Stimulated activated CD4-positive, alpha-beta T cell treated with anti-CD3 and anti-CD28 coated beads, Interleukin-4, amount 100 ng/mL, for 48 hours (primary cell): ENCODE data around the gene ALKAL2.

ENCODE experiments used
- DNase-seq, 2 donors: peaks; one replicate each; pipeline ENCODE4 v3.0.0-alpha.2; 2020; ENCODE audit warnings: low read depth in 2 of 2

ALKAL2 gene

DNA sequence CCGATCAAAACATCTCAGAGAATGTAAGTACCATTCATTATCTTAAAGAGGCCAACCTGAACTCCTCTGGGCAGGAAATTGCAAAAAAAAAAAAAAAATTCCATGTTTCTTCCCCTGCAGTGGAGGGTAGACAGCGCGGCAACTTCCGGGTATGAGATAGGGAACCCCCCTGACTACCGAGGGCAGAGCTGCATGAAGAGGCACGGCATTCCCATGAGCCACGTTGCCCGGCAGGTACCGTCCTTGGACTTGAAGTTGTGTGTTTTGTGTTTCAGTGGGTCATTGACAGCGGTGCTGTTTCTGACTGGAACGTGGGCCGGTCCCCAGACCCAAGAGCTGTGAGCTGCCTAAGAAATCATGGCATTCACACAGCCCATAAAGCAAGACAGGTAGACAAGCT lies 16.0 kb downstream of the ALKAL2 start:
- DNase-seq = no peak

DNA sequence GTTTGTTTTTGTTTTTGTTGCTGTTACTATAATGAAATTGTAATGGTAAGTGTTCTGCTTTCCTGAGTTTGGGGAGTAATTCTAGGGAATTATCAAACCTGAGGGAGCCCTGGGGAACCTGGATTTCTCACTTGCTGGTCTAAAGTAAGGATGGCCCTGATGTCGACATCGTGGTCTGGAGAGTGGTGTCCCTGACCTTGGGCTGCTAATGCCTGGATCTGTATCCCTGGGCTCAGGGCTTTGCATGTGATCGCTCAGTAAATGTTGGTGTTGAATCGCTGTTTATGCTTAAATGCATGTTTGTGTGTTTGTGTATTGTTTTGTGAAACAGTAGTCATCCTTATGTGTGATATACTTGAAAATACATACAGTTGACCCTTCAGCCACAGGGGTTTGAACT lies 17.0 kb downstream of the ALKAL2 start:
- no peak for DNase-seq

DNA sequence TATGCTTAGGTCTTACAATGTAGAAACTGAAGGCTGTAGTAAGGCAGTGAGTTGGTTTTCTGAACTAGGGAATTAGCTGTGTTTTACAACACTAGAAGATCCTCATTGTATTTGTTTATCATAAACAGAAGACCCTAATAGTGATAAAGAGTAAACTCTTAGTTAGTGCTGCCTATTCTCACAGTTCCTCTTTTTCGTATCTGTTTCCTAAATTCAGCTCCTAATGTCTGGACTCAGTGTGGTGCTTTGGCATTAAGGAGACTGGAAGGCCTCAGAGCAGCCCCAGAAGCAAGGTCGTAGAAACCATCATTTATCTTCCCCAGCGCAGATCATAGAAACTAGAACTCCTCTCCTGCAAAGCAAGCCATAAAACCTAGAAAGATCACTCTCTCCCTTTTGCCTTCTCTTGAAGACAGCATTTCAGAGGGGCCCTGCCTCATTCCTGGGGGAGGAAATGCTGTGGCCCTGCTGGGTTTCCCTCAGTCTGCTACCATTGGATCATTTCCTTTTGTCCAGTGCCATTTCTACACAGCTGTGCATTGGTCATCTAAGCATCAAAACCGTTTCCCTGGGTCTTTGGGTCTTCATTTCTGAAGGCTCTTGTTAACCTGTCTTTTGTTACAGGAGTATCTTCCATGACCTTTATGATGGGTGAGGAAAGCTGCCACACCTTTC lies 18.4 kb downstream of the ALKAL2 start:
- DNase-seq = no peak

DNA sequence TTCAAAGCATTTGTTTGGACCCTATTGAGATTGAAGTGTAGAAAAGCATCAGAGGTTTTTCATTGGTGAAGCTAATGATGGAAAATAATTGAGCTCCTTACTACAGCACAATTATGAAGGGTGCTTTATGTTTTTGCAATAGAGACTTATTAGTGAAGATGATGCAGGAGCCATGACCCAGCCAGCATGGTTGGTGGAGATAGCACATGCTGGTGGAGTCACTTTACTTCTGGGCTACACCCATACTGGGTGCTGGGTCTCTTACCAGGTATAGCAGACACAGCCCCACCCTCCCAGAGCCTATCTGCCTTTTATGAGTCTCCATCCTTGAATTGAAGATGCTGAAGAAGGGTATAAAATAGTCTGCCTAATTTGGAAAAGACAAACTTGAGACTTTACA lies 19.6 kb downstream of the ALKAL2 start:
- DNase-seq = no peak

DNA sequence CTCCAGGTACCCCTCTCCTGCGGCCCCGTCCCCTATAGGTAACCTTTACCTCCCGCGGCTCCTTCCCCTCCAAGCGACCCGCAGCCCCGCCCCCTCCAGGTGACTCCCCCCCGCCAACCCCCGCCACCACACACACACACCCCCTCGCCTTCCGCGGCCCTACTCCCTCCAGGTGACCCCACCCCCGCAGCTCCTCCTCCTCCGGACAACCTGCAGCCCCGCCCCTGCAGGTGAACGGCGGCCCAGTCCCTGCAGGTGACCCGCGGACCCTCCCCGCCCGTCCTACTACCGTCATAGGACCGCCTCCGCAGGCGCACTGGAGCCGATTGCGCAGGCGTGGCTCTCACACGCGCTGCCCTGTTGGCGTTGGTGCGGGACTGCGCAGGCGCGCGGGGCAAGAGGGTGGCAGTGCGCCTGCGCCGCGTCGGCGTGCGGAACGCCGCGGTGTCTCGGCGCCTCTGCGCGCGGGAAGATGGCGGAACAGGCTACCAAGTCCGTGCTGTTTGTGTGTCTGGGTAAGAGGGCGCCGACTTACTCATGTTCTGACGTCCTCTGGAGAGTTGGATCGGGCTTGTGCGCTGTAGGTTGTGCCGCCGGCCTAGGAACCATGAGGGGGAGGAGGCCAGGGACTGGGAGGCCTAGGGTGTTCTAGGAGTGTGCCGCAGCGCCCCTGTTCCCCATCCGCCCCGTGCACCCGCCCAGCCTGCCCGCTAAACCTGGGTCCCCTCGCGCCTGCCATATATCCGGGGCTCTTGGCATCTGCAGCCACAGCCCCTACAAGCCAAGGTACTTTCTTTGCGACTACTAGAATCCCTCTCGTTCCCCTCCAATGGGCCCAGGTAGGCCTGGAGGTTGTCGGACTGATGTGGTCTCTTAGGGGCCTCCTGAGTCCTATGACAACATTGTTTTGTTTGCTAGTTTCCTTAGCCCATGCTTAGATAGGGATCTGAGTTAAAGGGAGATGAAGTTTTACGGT lies 23.1 kb downstream of the ALKAL2 start, which contains the start of gene ACP1:
TSS of gene ACP1 (plus strand) at position 455 of the 976 bp plus-strand sequence. CDS start at position 473, 18 bp downstream.
- peak; percentile 89 to 93 for DNase-seq

DNA sequence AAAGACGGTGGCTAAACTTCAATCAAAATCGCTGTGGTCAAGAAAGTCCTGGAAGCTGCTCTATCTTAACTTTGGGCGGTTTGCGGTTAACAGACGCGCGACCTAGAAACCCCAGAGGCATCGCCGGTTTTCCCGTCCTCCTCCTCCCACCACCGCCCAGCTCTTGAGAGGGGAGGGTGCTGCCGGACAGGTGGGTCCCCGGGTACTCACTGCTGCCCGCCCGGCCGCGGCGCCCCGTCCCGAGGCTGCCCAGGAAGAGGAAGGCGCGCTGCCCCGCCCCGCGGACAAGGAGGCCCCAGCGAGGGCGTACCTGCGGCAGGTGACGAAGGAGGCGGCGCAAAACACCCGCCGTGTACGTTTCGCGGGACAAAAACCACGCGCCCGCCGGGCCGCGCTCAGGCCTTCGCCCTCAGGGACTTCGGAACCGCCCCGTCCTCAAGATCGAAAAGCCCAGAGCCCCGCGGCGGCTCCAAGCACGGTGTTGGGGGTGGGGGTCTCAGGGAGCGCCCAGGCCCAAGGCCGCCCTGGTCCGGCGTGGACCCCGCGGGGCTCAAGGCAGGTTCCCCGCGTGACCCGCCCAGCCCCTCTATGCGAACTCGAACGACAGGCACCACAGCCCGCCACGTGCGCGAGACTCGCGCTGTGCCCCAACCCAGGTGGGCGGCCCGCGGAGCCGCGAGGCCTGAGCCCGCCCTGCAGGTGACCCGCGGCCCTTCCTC lies 24.0 kb downstream of the ALKAL2 start, which contains the start of gene SH3YL1:
TSS of gene SH3YL1 (minus strand) at position 259 of the 719 bp plus-strand sequence. CDS start at position 211, 48 bp downstream.
- DNase-seq = peak in 1 of 2 donors; percentile 18

DNA sequence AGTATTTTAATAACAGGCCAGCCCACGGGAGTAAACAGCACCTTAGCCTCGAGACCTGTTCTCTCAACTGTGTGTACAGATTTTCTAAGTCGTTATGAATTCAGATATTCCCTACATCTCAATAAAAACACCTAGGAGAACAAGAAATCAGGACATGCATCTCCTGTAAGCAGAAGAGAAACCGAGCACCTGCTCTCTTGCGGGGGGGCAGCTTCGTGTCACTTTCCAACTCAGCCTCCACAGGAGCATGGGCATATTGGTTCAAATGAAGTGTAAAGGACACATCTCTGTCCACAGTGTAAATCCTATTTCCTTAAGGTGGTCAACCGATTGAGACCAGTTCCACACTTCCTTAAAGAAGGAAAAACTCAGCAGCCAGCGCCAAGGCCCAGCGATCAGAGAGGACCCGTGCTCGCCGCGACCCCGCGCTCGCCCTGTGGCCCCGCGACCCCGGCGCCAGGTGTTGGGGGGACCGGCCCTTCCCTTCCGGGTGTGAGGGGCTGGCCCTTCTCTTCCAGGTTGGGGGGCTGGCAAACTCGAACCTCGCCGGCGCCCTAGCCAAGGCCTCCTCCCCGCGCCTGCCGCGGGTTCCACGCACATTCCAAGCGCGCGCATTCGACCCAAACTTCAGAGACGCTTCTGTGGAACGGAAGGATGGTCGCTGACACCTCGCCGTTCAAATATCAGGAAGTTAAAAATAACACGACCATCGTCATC lies 24.7 kb downstream of the ALKAL2 start:
- DNase-seq = no peak

DNA sequence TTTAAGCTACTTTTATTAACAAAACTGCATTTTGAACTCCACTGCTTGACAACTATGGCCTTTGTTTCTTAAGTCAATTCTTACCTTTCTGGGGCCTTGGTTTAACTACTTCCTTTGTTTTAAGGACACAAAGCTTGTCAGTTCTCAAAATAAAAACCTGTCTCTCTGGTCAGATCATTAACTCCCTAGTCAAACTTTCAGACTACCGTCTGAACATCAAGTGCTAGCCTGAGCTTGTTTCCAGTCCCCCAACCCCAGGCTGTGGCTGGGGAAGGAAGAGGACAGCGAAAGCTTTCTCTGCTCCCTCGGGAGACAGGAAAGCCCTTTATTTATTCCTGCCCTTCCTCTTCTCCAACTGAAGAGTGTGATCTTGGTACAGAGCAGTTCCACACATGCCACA lies 25.8 kb downstream of the ALKAL2 start:
- no peak for DNase-seq

DNA sequence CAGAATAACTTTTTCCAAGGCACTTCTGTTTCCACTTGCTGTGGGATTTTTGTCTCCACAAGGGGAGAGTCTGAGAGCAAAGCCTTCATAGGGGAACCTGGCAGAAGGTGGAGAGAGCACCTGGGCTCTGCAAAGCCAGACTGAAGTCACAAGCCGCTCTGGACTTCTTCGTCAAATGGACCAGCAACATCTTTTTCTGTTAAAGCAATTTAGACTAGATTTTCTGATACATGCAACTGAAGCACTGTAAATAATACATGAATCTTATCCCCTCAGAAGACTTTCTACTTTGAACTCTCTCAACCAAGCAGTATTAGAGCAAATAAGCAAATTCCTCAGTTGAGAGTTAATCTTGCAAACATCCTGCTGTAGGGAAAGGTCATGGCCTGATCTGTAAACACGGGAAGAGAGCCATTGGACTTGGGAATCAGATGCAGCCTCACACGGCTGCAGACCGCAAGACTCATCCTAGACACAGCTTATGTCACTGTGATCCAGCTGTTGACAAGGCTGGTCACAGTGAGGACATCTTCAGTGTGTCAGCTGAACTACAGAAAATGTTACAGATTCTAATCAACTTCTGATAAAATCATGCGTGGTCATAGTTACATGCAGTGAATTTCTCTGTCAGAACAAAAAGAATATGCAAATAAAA lies 27.3 kb downstream of the ALKAL2 start:
- DNase-seq = no peak

DNA sequence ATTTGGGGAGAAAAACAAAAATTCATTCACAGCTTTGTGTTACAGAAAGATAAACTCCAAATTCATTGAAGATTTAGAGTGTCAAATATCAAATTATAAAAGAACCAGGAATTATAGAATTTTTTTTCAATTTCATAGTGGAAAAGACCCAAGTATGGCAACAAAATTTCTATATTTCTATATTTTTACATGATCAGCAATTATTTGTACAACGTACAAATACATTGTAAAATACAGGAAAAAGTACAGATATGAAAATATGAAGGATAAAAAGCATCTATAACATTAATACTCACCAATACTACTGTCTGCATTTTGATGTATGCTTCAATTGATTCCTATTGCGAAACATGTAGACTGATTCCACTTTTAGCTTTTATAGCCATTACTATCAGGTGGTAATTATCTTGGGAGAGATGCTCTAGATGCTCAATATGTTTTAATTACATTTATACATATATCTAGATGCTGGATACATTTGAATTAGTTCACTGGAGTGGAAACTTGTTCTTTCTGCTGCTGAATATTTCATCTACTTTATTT lies 28.0 kb downstream of the ALKAL2 start:
- no peak for DNase-seq

DNA sequence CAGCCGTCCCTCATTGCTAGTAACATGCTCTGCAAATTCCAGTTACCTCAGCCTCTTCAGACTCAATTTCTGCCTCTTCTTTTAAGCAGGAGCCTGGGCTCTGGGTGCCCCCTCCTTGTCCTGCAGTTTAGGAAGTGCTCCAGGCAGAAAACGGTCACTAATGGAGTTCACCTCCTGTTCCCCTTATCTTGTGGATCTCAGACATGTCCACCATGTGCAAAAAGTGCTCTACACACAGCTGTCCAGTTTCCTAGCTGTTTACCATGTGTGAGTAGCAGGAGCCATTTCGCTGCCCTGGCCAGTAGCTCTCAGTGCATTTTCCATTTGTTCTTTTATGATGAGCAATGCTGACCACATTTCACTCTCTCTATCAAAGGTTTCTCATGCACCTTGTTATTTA lies 29.0 kb downstream of the ALKAL2 start:
- no peak for DNase-seq

DNA sequence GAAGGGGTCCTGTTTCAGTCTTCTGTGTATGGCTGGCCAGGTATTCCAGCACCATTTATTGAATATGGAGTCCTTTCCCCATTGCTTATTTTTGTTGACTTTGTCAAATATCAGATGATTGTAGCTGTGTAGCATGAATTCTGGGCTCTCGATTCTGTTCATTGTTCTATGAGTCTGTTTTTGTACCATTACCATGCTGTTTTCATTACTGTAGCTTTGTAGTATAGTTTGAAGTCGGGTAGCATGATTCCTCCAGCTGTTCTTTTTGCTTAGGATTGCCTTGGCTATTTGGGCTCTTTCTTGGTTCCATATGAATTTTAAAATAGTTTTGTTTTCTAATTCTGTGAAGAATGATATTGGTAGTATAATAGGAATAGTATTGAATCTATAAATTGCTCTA lies 30.0 kb downstream of the ALKAL2 start:
- DNase-seq = no peak

DNA sequence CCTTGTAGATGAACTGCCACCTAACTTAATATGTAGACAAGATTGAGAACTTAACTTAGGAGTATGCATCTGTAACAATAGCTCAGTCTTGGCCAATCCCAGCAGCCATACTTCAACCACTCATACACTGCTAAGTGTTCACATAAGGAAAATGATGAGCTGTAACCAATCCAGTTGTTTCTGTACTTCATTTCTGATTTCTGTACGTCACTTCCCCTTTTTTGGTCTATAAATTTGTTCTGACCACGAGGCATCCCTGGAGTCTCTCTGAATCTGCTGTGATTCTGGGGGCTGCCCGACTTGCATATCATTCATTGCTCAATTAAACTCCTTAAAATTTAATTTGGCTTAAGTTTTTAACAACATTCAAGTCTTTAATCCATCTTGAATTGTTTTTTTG lies 30.5 kb downstream of the ALKAL2 start:
- no peak for DNase-seq

DNA sequence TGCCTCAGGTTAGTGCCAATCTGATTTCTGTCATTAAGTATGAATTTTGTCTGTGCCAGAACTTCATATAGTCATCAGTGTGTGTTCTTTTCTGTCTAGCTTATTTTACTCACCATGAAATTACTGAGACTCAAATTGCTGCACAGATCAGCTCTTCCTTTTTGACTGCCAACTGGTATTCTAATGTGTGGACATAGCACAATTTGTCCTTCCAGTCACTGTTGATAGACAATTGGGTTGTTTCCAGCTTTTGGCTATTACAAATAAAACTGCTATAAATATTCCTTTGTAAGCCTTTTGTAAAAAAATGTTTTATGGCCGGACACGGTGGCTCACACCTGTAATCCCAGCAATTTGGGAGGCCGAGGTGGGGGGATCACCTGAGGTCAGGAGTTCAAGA lies 31.8 kb downstream of the ALKAL2 start:
- DNase-seq = no peak

DNA sequence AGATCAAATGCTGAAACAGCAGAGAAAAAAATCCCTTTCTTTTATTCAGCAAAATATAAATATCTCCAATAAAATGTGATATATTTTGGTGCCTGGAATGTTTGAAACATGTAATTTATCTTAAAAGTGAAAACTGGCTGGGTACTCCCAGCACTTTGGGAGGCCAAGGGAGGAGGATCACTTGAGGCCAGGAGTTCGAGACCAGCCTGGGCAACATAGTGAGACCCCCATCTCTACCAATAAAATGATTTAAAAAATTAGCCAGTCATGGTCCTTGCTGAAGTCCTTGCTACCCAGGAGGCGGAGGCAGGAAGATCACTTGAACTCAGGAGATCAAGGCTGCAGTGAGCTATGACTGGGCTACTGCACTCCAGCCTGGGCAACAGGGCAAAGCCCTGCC lies 32.7 kb downstream of the ALKAL2 start:
- DNase-seq = no peak

DNA sequence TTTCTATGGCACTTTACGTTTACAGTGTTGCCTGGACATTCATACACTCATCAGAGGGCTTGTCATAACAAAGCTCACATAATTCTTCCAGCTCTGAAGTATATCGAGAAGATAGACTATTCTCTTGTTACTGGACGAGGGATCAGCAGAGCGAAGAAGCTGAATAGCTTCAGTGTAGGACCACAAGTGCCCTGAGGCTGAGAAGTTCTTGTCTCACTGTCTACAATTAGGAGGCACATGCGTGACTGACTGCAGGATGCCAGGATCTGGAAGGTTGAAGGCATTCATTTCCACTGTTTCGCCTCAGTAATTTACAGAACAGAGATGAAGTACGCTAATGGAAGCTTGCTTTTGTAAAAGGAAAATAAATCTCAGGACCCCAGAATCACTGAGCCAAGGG lies 33.6 kb downstream of the ALKAL2 start:
- no peak for DNase-seq

DNA sequence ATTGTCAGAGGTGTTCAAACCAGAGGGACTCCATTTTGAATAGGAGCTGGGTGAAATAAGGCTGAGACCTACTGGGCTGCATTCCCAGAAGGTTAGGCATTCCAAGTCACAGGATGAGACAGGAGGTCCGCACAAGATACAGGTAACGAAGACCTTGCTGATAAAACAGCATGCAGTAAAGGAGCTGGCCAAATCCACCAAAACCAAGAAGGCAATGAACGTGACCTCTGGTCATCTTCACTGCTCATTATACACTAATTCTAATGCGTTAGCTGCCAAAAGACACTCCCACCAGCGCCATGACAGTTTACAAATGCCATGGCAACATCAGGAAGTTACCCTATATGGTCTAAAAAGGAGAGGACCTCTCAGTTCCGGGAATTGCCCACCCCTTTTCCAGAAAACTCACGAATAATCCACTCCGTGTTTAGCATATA lies 34.7 kb downstream of the ALKAL2 start:
- DNase-seq = no peak

DNA sequence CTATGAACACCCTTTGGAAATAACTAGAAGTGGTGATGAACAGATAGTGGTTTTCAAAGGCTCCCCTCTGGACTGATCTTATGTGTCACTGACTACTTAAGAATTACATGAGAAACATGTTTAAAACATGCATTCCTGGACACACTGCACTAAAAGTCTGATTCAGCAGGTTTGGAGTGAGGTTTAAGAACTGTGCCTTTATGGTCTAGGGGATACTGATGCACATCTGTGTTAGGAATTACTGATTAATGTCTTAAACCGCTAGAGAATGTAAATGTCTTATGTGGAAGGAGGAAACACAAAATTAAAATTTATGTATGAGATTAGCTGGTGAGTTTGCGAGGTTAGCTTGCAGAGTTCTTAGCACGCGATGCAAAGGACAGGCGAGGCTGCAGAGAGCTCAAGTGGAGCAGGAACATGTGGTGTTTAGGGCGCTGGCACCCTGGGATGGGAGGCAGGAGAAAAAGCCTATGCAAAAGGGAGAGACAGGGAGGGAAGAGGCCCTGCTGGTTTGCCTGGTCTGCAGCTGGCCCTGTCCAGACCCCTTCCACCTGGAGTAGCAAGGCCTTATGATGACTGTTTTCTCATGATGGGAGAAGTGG lies 35.8 kb downstream of the ALKAL2 start:
- no peak for DNase-seq

DNA sequence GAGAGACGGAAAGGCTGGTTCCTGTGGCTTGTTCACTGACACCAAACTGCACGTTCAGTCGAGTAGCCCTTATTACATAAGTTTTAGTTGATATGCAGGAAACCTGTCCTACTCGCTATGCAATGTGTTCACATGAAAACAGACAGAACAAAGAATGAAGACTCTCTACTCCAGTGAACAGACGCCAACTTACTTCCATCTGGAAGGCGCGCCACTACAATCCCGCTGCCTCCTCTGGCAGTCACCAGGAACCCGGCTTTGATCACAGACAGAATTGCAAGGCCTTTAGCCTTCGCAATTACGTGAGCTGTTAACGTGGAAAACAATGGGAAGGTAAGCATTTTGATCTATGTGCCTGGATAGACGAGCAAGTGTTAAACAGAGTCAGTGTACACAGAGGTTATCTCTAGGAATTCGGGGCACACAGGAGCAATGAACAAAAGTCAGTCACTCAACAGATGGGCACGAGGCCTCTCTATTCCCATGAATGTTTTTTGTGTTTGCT lies 38.3 kb downstream of the ALKAL2 start:
- no peak for DNase-seq

DNA sequence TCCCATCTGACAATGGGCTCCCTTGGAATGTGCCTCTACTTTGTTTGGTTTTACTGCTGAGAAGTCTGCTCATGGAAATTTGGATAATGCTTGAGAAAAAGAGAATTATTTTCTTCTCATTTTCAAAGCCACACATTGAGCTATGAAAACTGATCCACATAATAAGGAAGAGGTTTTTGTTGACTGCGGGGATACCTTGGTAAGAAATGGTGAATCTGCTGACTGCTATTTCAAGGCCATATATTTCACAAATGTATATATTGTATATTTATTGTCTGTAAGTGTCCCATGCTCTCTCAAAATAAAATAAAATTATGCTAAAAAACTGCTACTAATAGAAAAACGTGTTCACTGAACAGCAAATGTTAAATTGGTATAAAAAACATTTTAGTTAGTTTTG lies 39.2 kb downstream of the ALKAL2 start:
- no peak for DNase-seq
